Uterine smooth muscle cell (primary cell): ENCODE results near the gene SPATA33. TPM values are rescaled to one million over a fixed set of nuclear protein-coding genes. Genes with fewer than 3 reads are reported as not detected.

Experiments used
- total RNA-seq: library from RNA; depleted of rRNA; stranded (reverse); fragments of >200 nt; gene quantifications from 2 replicates; pipeline ENCODE4 v1.2.3, GENCODE V29; 2014

SPATA33 gene
- total RNA-seq: 2.9 and 3.2 TPM in 2 replicates

DNA sequence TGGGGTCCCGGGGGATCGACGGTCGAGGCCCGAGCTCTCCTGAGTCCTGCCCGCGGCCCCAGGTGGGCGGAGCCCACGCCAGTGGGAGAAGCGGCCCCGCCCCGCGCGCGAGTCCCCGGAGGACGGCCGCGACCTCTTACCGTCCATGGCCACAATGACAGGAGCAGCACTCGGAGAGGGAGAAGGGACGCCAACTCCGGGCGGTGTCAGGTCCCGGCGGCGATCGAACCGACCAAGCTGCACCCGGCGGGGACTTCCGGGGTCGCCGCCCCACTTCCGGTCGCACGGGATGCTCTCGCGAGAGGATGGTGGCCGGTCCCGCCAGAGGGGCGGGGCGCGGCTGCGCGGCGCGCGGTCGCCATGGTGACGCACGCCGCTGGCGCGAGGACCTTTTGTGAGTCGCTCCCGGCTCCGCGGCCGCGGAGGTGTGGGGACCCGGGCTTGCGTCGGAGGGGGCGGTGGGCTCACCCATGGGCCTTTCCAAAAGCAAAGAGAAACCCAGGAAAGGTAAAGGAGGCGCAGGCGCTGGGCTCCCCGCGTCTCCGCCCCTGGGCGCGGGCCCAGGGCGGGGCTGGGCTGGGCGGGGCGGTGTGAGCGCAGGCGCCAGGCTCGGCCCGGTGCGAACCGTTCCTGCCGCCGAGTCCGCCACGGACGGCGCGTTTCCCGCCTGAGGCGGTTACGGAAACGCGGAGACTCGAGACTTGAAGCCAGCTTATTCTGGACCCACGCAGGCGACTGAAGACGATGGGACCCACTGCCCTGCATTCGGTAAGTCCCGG lies at the start of gene SPATA33, which contains the start of gene CHMP1A:
SPATA33 (plus strand) TSS at position 395 of the 779 bp plus-strand sequence; CDS start at position 471, 76 bp downstream.
CHMP1A (minus strand) TSS at position 267 of the 779 bp plus-strand sequence; CDS start at position 147, 120 bp downstream.

DNA sequence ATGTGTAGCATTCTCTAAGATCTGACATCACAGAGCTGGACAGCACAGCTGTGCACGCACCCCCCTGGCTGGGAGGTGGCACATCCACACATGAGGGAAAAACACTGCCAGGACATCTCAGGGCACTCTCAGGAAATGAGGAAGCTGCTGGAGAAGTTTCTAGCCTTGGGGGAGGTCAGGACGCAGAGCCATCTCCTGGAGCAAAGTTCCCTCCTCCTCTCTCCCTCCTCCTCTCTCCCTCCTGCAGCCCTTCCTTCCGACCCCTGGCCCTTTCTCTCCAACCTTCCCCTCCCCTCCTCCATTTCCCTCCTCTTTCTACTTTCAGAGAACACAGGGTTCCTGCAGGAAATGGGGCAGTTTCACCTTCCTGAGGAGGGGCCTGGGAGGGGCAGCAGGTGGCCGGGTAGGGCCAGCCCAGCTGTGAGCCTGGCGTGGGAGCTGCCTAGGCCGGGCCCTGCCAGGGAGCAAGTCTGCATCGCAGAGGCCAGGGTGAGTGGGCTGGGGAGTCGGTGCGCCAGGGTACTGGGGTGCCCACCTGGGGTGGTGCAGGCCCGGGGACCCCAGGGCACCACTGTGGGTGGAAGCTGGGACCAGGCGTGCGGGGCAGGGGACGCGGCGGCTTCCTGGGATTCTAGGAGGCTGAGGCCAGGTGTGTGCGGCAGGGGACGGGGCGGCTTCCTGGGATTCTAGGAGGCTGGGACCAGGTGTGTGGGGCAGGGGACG lies 44.2 kb upstream of the SPATA33 start, which contains the start of gene DPEP1:
DPEP1 (plus strand) TSS at position 412 of the 723 bp plus-strand sequence. CDS start 16,769 bp downstream, outside the sequence.

DNA sequence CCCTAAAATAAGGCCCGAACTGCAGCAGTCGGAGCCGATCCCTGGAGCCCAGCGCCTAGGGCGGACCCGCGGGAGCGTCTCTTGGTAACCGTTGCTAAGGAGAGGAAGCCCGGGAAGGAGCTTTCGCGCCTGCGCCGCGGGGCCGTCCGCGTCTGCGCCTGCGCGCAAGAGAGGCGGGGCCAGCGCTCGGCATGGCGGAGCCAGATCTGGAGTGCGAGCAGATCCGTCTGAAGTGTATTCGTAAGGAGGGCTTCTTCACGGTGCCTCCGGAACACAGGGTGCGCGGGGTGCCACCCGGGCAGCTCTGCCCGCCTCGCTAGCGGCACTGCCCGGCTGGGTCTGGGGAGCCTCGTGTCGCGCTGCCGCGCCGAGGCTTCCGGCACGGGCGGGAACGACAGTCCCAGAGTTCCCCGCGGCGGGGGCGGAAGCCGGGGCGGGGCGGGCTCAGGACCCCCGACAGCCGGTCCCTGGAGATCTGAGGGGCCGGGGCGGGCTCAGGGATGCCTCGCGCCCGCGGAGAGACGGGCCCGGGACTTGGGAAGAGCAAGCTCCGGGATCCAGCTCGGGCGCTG lies 29.0 kb downstream of the SPATA33 start, which contains the start of gene CDK10:
CDK10 (plus strand) TSS at position 170 of the 572 bp plus-strand sequence; CDS start at position 192, 22 bp downstream.

DNA sequence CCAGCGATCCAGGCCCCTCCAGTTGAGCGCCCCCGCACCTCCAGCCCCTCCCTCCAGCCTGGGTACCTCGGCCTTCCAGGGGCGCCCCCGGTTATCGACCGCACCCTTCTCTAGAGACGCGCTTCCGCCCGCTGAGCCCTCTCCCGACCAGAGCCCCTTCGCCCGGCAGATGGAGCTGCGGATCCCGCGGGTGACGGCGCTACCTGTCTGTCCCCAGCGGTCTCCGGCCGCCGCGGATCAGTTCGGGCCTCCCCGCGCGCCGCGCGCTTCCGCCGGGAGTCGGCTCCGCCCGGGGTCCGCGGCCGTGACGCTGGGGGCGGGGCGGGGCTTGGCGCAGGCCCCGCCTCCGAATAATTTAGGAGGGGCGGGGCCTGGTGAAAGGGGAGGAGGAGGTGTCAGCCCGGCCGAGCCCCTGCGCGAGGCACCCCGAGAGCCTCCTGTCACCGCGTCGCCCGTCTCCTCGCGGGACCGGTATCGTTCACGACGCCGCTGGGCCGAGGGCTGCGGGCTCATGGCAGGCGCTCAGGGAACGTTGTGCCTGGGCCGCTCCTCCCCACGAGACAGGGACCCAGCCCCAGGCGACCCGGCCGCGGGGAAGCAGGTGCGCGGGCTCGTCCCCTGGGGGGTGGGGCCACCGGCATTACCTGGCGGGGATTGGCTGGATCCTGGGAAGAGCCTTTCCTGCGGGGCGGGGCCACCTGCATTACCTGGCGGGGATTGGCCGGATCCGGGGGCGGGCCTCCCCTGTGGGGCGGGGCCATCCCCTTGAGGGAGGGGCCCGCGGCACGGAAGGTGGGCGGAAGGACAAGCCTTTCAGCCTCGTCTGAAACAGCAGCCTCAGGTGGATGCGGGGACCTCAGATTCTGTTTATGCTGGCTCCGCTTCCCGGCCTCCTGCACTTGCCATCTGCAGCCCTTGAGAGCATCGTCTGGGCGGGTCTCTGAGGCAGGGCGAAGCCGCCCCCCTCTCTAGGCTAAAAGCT lies 44.1 kb downstream of the SPATA33 start, which contains the start of gene SPATA2L:
SPATA2L (minus strand) TSS at position 281 of the 982 bp plus-strand sequence. CDS start 473 bp downstream, outside the sequence.

Other genes with a start within 250 kb of the SPATA33 start
- 89.4 and 93.5 TPM in 2 replicates for gene ANKRD11, start 167.3 kb upstream of the SPATA33 start, total RNA-seq
- 115 and 133 TPM in 2 replicates for gene SPG7, start 149.4 kb upstream of the SPATA33 start, total RNA-seq
- 1,799 and 3,143 TPM in 2 replicates for gene RPL13, start 97.2 kb upstream of the SPATA33 start, total RNA-seq
- 18.5 and 27.7 TPM in 2 replicates for gene CPNE7, start 82.1 kb upstream of the SPATA33 start, total RNA-seq
- gene DPEP1, start 44.2 kb upstream of the SPATA33 start, total RNA-seq: not detected in 2 replicates
- 76.9 and 94.3 TPM in 2 replicates for gene CHMP1A, start 128 bp upstream of the SPATA33 start, total RNA-seq
- gene CDK10, start 28.9 kb downstream of the SPATA33 start, total RNA-seq: 58.2 and 58.4 TPM in 2 replicates
- gene SPATA2L, start 43.9 kb downstream of the SPATA33 start, total RNA-seq: 14.4 and 16.9 TPM in 2 replicates
- gene VPS9D1, start 63.1 kb downstream of the SPATA33 start, total RNA-seq: 8.1 and 8.9 TPM in 2 replicates
- gene ZNF276, start 63.7 kb downstream of the SPATA33 start, total RNA-seq: 16.7 and 17.2 TPM in 2 replicates
- 12.4 and 38.7 TPM in 2 replicates for gene FANCA, start 158.8 kb downstream of the SPATA33 start, total RNA-seq
- 1.1 and 1.4 TPM in 2 replicates for gene SPIRE2, start 170.6 kb downstream of the SPATA33 start, total RNA-seq
- gene TCF25, start 215.8 kb downstream of the SPATA33 start, total RNA-seq: 182 and 215 TPM in 2 replicates